ENCODE results near the gene CHERP.

Gene CHERP

GRCh38 chr19:16585808-16586476 lies 43.7 kb upstream of the CHERP start:
- Histone ChIP-seq H3K79me2 (peaks cover 52% of the 10 kb centered on the region), H3K4me3 (ENCODE audit: low read depth, low read length) (no peak overlapping the region), H3K36me3 (ENCODE audit: control insufficient read depth, insufficient read depth, low read length) (no peaks in the 10 kb centered on the region), H3K9ac (no peak overlapping the region), H3K9me3 (ENCODE audit: control insufficient read depth, low read length) (no peaks in the 10 kb centered on the region), H3K27me3 (ENCODE audit: control insufficient read depth, insufficient read depth, low read length) (no peaks in the 10 kb centered on the region), H3K27ac (no peak overlapping the region), H3K4me2 (ENCODE audit: low read length) (no peak overlapping the region), H2AFZ (no peak overlapping the region), H3K4me1 (peaks cover 47% of the 10 kb centered on the region)
- TF ChIP-seq, protein P1, sequence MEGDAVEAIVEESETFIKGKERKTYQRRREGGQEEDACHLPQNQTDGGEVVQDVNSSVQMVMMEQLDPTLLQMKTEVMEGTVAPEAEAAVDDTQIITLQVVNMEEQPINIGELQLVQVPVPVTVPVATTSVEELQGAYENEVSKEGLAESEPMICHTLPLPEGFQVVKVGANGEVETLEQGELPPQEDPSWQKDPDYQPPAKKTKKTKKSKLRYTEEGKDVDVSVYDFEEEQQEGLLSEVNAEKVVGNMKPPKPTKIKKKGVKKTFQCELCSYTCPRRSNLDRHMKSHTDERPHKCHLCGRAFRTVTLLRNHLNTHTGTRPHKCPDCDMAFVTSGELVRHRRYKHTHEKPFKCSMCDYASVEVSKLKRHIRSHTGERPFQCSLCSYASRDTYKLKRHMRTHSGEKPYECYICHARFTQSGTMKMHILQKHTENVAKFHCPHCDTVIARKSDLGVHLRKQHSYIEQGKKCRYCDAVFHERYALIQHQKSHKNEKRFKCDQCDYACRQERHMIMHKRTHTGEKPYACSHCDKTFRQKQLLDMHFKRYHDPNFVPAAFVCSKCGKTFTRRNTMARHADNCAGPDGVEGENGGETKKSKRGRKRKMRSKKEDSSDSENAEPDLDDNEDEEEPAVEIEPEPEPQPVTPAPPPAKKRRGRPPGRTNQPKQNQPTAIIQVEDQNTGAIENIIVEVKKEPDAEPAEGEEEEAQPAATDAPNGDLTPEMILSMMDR (IDR thresholded peaks at IDR 0.05): no peak

DNA sequence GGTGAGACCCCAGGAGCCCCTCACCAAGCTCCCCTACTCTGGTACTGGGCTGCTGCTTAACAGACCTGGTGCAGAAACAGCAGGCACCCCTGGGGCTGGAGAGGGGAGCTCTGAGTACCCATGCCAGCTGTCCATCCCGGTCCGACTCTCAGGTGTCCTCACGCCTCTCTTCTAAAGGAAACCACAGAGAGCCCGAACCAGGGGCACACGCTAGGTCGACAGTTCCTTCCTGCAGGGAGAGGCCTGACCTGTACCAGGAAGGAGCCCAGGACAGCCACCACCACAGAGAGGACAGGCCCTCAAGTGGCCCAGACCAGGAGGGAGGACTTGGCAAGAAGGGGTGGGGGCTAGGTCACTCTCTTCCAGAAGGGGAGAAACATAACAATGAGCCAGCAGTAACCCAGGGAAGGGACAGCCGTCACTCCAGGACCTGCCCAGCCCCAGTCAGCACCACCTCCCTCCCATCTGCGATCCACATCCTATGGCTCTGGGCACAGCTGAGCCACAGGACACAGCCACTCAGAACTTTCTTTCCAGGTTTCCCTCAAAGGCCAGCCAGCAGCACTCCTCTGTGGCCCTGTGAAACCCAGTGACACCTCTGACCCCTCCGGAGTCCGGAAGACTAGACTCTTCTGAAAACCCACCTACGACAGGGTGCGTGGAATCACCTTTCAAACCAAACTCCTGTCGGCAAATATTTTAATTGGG lies 43.0 kb upstream of the CHERP start:
- H3K36me3 ChIP-seq (ENCODE audit: control insufficient read depth, insufficient read depth, low read length): no peaks in the 10 kb centered on the region
- H3K27me3 ChIP-seq (ENCODE audit: control insufficient read depth, insufficient read depth, low read length): no peaks in the 10 kb centered on the region
- H3K79me2 ChIP-seq: peaks cover 49% of the 10 kb centered on the region
- no peak overlapping the region for H3K4me3 ChIP-seq (ENCODE audit: low read depth, low read length)
- peaks cover 54% of the 10 kb centered on the region for H3K4me1 ChIP-seq
- no peak overlapping the region for H2AFZ ChIP-seq
- H3K4me2 ChIP-seq (ENCODE audit: low read length): no peak overlapping the region
- TF ChIP-seq, protein P1 (IDR thresholded peaks at IDR 0.05): no peak
- H3K27ac ChIP-seq: peak overlapping the region; percentile 33
- H3K9ac ChIP-seq: no peak overlapping the region
- H3K9me3 ChIP-seq (ENCODE audit: control insufficient read depth, low read length): no peaks in the 10 kb centered on the region

DNA sequence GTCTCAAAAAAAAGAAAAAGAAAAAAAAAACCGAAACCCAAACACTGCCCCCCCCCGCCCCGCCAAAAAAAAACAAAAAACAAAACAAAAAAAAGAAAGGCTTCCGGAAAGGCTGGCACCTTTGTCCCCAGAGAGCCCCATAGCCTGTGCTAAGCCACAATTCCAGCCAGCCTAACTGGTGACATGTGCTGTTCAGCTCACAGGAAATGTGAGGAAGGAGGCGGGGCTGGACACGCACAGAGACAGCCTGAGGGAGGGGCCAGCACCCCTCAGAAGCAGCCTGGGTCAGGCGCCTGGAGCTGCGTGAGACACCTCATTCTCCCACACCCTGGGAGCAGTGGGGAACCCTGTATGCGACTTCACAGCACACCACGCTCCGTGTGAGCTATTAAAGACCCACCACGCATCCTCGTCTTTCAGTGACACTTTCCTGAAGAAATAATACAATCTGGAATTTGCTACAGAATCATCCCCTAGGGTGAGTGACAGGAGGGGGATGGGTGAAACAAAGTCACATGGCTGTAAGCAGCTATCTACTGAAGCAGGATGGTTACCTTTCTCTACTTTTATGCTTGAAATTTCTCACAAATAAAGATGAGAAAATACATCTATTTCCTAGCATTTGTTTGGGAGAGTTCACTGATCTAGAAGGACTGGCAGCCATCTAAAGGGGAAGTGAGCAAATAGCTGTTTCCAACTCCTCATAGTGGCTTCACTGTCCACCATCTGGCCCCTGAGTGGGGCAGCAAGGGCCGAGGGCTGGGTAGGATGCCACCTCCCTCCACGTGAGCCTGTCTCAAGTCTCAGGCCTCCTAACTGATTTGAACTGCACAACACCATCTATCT lies 42.2 kb upstream of the CHERP start:
- TF ChIP-seq, protein P1 (IDR thresholded peaks at IDR 0.05): no peak
- Histone ChIP-seq H3K4me1 (peaks cover 55% of the 10 kb centered on the region), H3K36me3 (ENCODE audit: control insufficient read depth, insufficient read depth, low read length) (no peaks in the 10 kb centered on the region), H2AFZ (no peak overlapping the region), H3K27me3 (ENCODE audit: control insufficient read depth, insufficient read depth, low read length) (no peaks in the 10 kb centered on the region), H3K9me3 (ENCODE audit: control insufficient read depth, low read length) (no peaks in the 10 kb centered on the region), H3K27ac (peak overlapping the region; percentile 33), H3K4me2 (ENCODE audit: low read length) (peak overlapping the region; percentile 59), H3K9ac (no peak overlapping the region), H3K4me3 (ENCODE audit: low read depth, low read length) (peak overlapping the region; percentile 27), H3K79me2 (peaks cover 49% of the 10 kb centered on the region)

- Histone ChIP-seq H3K27me3 (ENCODE audit: control insufficient read depth, insufficient read depth, low read length) (no peaks in the 10 kb centered on the region), H3K4me3 (ENCODE audit: low read depth, low read length) (no peak overlapping the region), H3K36me3 (ENCODE audit: control insufficient read depth, insufficient read depth, low read length) (no peaks in the 10 kb centered on the region), H2AFZ (no peak overlapping the region), H3K9me3 (ENCODE audit: control insufficient read depth, low read length) (no peaks in the 10 kb centered on the region), H3K79me2 (peaks cover 49% of the 10 kb centered on the region), H3K4me2 (ENCODE audit: low read length) (peak overlapping the region; percentile 38), H3K9ac (no peak overlapping the region), H3K4me1 (peaks cover 42% of the 10 kb centered on the region), H3K27ac (peak overlapping the region; percentile 93)
- TF ChIP-seq, protein P1 (IDR thresholded peaks at IDR 0.05): no peak
These were observed 40.4 kb upstream of the CHERP start for GRCh38 chr19:16582486-16583261.
